SJCRH30 (cell line): ENCODE results near the gene MAP4K1. TPM values are rescaled to one million over a fixed set of nuclear protein-coding genes. Genes with fewer than 3 reads are reported as not detected.

ENCODE experiments used
- DNase-seq, 2 experiments: peaks; one replicate each; pipeline ENCODE4 v3.0.0-alpha.2; 2015 to 2020
- H3K27ac ChIP-seq: fragments of 250-450 bp; sonication (Bioruptor Pico); 2 replicates; pipeline ENCODE4 v1.5.1; 2020; ENCODE audit warnings: mild to moderate bottlenecking, moderate library complexity
- H3K27me3 ChIP-seq: fragments of 250-450 bp; sonication (Bioruptor Pico); 2 replicates; pipeline ENCODE4 v1.5.1; 2020; ENCODE audit warnings: mild to moderate bottlenecking, moderate library complexity
- H3K36me3 ChIP-seq: fragments of 250-450 bp; sonication (Bioruptor Pico); 2 replicates; pipeline ENCODE4 v1.5.1; 2020; ENCODE audit warnings: mild to moderate bottlenecking, moderate library complexity
- H3K4me1 ChIP-seq: fragments of 250-450 bp; sonication (Bioruptor Pico); 2 replicates; pipeline ENCODE4 v1.5.1; 2020; ENCODE audit warnings: mild to moderate bottlenecking, moderate library complexity
- H3K4me3 ChIP-seq: fragments of 250-450 bp; sonication (Bioruptor Pico); 2 replicates; pipeline ENCODE4 v1.5.1; 2020; ENCODE audit warnings: mild to moderate bottlenecking, moderate library complexity
- H3K9me3 ChIP-seq: fragments of 250-450 bp; sonication (Bioruptor Pico); replicated peaks from 2 replicates; pipeline ENCODE4 v1.5.1; 2020; ENCODE audit warnings: mild to moderate bottlenecking, moderate library complexity
- total RNA-seq: library from RNA; depleted of rRNA; stranded (reverse); fragments of >200 nt; shearing (Covaris generic); gene quantifications from 2 replicates; pipeline ENCODE4 v1.2.3, GENCODE V29; 2014; rRNA removed

The MAP4K1 gene
- total RNA-seq, 1 experiment from 2014 or later = 1.2 TPM

- no peaks in the 10 kb centered on the region for H3K9me3 ChIP-seq
- no peak overlapping the region for H3K27ac ChIP-seq
- no peak overlapping the region for H3K4me3 ChIP-seq
- no peaks in the 10 kb centered on the region for H3K27me3 ChIP-seq
- DNase-seq = no peak
- H3K4me1 ChIP-seq = no peaks in the 10 kb centered on the region
- H3K36me3 ChIP-seq = peaks cover 41% of the 10 kb centered on the region
These were observed 75.7 kb downstream of the MAP4K1 start for GRCh38 chr19:38542040-38542439.

- no peak overlapping the region for H3K4me3 ChIP-seq
- no peaks in the 10 kb centered on the region for H3K9me3 ChIP-seq
- DNase-seq = no peak
- H3K4me1 ChIP-seq = no peaks in the 10 kb centered on the region
- H3K36me3 ChIP-seq = peaks cover 55% of the 10 kb centered on the region
- no peak overlapping the region for H3K27ac ChIP-seq
- H3K27me3 ChIP-seq = no peaks in the 10 kb centered on the region
These were observed 78.0 kb downstream of the MAP4K1 start for GRCh38 chr19:38539751-38540150.

GRCh38 chr19:38538793-38539528, 78.8 kb downstream of the MAP4K1 start:
- Histone ChIP-seq H3K27ac (no peak overlapping the region), H3K27me3 (no peaks in the 10 kb centered on the region), H3K9me3 (no peaks in the 10 kb centered on the region), H3K4me3 (no peak overlapping the region), H3K36me3 (peaks cover 55% of the 10 kb centered on the region), H3K4me1 (no peaks in the 10 kb centered on the region)
- no peak for DNase-seq

- H3K4me3 ChIP-seq = no peak overlapping the region
- no peaks in the 10 kb centered on the region for H3K4me1 ChIP-seq
- peaks cover 53% of the 10 kb centered on the region for H3K36me3 ChIP-seq
- H3K27ac ChIP-seq = no peak overlapping the region
- no peaks in the 10 kb centered on the region for H3K27me3 ChIP-seq
- no peak for DNase-seq
- H3K9me3 ChIP-seq = no peaks in the 10 kb centered on the region
These were observed 79.4 kb downstream of the MAP4K1 start for GRCh38 chr19:38538386-38538785.

Other genes with a start within 250 kb of the MAP4K1 start
- 352 and 382 TPM in 2 replicates for gene PSMD8, start 243.4 kb downstream of the MAP4K1 start, total RNA-seq
- 0.23 and 0.59 TPM in 2 replicates for gene GGN, start 229.9 kb downstream of the MAP4K1 start, total RNA-seq
- gene SPRED3, start 229.3 kb downstream of the MAP4K1 start, total RNA-seq = 1.1 and 2.3 TPM in 2 replicates
- gene FAM98C, start 214.9 kb downstream of the MAP4K1 start, total RNA-seq = 2.8 and 4.6 TPM in 2 replicates
- gene RASGRP4, start 191.7 kb downstream of the MAP4K1 start, total RNA-seq = 0.73 and 0.94 TPM in 2 replicates
- gene RYR1, start 184.3 kb downstream of the MAP4K1 start, total RNA-seq = 12.4 and 19.1 TPM in 2 replicates
- gene EIF3K, start 1.2 kb upstream of the MAP4K1 start, total RNA-seq = 320 and 322 TPM in 2 replicates
- 166 and 192 TPM in 2 replicates for gene ACTN4, start 29.7 kb upstream of the MAP4K1 start, total RNA-seq
- not detected in 2 replicates for gene CAPN12, start 126.5 kb upstream of the MAP4K1 start, total RNA-seq
- 0.28 and 0.71 TPM in 2 replicates for gene LGALS7, start 155.6 kb upstream of the MAP4K1 start, total RNA-seq
- gene LGALS7B, start 171.2 kb upstream of the MAP4K1 start, total RNA-seq = not detected in 2 replicates
- 0.06 and 0.66 TPM in 2 replicates for gene LGALS4, start 195.0 kb upstream of the MAP4K1 start, total RNA-seq
- gene ECH1, start 213.8 kb upstream of the MAP4K1 start, total RNA-seq = 55.8 and 64.6 TPM in 2 replicates
- gene HNRNPL, start 232.0 kb upstream of the MAP4K1 start, total RNA-seq = 454 and 471 TPM in 2 replicates